Esophagus muscularis mucosa (tissue), 4 donors: Measurements from ENCODE around the gene OGDH. TPM values are rescaled to one million over a fixed set of nuclear protein-coding genes. Genes with fewer than 3 reads are reported as not detected.

Experiments
- DNase-seq: peaks from one replicate; pipeline ENCODE4 v3.0.0-alpha.2; 2017; ENCODE audit errors: extremely low spot score
- H3K27ac ChIP-seq, 4 donors: fragments of 200-600 bp; sonication (generic); replicated peaks in 1 of 4; 1 replicate in 3 of 4; 2 replicates in 1 of 4; pipeline ENCODE4 v1.5.1; 2016 to 2019; ENCODE audit warnings: mild to moderate bottlenecking in 1 of 4
- H3K27me3 ChIP-seq, 4 donors: fragments of 200-600 bp; sonication (generic); one replicate each; pipeline versions ENCODE4 v1.5.1 to v1.6.0; 2016 to 2019
- H3K36me3 ChIP-seq, 4 donors: fragments of 200-600 bp; sonication (generic); one replicate each; pipeline ENCODE4 v1.5.1; 2016 to 2019
- H3K4me1 ChIP-seq, 4 donors: fragments of 200-600 bp; sonication (generic); one replicate each; pipeline ENCODE4 v1.5.1; 2016 to 2019
- H3K4me3 ChIP-seq, 4 donors: fragments of 200-600 bp; sonication (generic); 1 replicate in 2 of 4; 2 replicates in 2 of 4; pipeline ENCODE4 v1.5.1; 2016 to 2019; ENCODE audit warnings: mild to moderate bottlenecking in 4 of 4, moderate library complexity in 1 of 4
- H3K9me3 ChIP-seq, 4 donors: fragments of 200-600 bp; sonication (generic); 1 replicate in 3 of 4; 2 replicates in 1 of 4; pipeline ENCODE4 v1.5.1; 2016 to 2019
- CTCF ChIP-seq, 3 experiments: fragments of 200-600 bp in 2 of 3; fragments of 450-650 bp in 1 of 3; sonication (generic) in 2 of 3; IDR thresholded peaks; one replicate each; pipeline ENCODE4 v1.5.1; 2017 to 2019; ENCODE audit warnings: antibody characterized with exemption in 3 of 3, mild to moderate bottlenecking in 2 of 3, moderate library complexity in 1 of 3
- EP300 ChIP-seq: sonication (generic); formaldehyde crosslinking; IDR thresholded peaks from one replicate; pipeline ENCODE4 v1.6.1; 2017; ENCODE audit warnings: antibody characterized with exemption
- POLR2A ChIP-seq: fragments of 450-650 bp; IDR thresholded peaks from one replicate; pipeline ENCODE4 v1.6.1; 2017; ENCODE audit warnings: antibody characterized with exemption, moderate library complexity, mild to moderate bottlenecking, low read depth
- POLR2AphosphoS5 ChIP-seq, 2 donors: sonication (generic); formaldehyde crosslinking; IDR thresholded peaks; one replicate each; pipeline ENCODE4 v1.6.1; 2017; ENCODE audit warnings: antibody characterized with exemption in 2 of 2
- WGBS: methylation state at CpG from one replicate; pipeline ENCODE4 v1.1.5; 2018; 5-methylcytosine and 5-hydroxymethylcytosine counted together
- intact Hi-C: fragments of 100-400 bp; cut with DNase I; formaldehyde crosslinking; loops from one replicate; pipeline ENCODE4 v1.15.1; 2023
- total RNA-seq, 4 donors: library from RNA; depleted of rRNA; stranded (reverse); fragments of >200 nt; gene quantifications; one replicate each; pipeline versions ENCODE4 v1.1.0 to v1.2.1, GENCODE V29; 2016

Gene OGDH
- total RNA-seq, 4 donors from 2014 or later: 135 to 184 (median 145) TPM

- no peak for TF ChIP-seq EP300
- no peak for TF ChIP-seq POLR2AphosphoS5 (IDR thresholded peaks at IDR 0.05)
- no peak for TF ChIP-seq POLR2A
- TF ChIP-seq CTCF (IDR thresholded peaks at IDR 0.05): no peak
- DNase-seq: no peak
- peaks cover 56 to 82% (median 78%) of the 10 kb centered on the region in 4 donors for H3K36me3 ChIP-seq
- no peak overlapping the region for H3K4me3 ChIP-seq
- peaks cover 4 to 17% (median 11%) of the 10 kb centered on the region in 4 donors for H3K4me1 ChIP-seq
- intact Hi-C loops: loop anchor here (2.0 to 5.0 kb wide), 2 partner anchors 75 to 324 kb away; partner anchors contain the start of gene NUDCD3
- peak overlapping the region in 2 of 4 donors; percentile 19 to 34 for H3K27ac ChIP-seq
- H3K27me3 ChIP-seq: no peaks in the 10 kb centered on the region
- 82% methylated on average over 11 of the region's 16 CpGs for WGBS
- H3K9me3 ChIP-seq: no peaks in the 10 kb centered on the region
These were observed 40.5 kb upstream of the OGDH start for GRCh38 chr7:44565795-44566559.

DNA sequence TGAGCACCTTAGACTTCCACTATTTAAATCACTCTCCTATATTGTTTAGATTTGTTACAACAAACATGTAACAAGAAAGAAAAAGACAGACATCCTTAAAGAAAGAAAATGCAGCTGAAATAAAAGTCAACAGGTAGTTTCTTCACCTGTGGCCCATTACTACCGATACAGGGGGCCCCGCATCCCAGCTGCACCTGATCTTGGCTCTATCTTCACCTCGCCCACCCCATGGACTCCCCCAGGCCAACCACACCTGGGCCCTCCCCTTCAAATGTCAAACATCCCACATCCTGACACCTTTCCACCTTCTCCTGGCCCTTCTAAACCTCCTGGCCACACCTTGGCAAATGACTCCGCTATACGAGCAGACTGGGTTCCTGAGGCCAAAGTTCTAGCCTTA, 39.7 kb upstream of the OGDH start:
- no peak for DNase-seq
- intact Hi-C loops: loop anchor here (5.0 kb wide), 1 partner anchor 324 kb away; no protein-coding TSS in a partner anchor
- WGBS: 91% methylated on average over 5 of the region's 5 CpGs

GRCh38 chr7:44567884-44568283, 38.5 kb upstream of the OGDH start:
- WGBS: 95% methylated on average over 6 of the region's 6 CpGs

More for the DNA sequence above, 39.7 kb upstream of the OGDH start:
- Histone ChIP-seq H3K9me3 (no peaks in the 10 kb centered on the region), H3K36me3 (peaks cover 63 to 89% (median 85%) of the 10 kb centered on the region in 4 donors), H3K27me3 (no peaks in the 10 kb centered on the region), H3K4me1 (peaks cover 4 to 19% (median 11%) of the 10 kb centered on the region in 4 donors), H3K4me3 (no peak overlapping the region), H3K27ac (no peak overlapping the region)
- TF ChIP-seq POLR2A (no peak), CTCF (IDR thresholded peaks at IDR 0.05) (no peak), EP300 (no peak), POLR2AphosphoS5 (IDR thresholded peaks at IDR 0.05) (no peak)

DNA sequence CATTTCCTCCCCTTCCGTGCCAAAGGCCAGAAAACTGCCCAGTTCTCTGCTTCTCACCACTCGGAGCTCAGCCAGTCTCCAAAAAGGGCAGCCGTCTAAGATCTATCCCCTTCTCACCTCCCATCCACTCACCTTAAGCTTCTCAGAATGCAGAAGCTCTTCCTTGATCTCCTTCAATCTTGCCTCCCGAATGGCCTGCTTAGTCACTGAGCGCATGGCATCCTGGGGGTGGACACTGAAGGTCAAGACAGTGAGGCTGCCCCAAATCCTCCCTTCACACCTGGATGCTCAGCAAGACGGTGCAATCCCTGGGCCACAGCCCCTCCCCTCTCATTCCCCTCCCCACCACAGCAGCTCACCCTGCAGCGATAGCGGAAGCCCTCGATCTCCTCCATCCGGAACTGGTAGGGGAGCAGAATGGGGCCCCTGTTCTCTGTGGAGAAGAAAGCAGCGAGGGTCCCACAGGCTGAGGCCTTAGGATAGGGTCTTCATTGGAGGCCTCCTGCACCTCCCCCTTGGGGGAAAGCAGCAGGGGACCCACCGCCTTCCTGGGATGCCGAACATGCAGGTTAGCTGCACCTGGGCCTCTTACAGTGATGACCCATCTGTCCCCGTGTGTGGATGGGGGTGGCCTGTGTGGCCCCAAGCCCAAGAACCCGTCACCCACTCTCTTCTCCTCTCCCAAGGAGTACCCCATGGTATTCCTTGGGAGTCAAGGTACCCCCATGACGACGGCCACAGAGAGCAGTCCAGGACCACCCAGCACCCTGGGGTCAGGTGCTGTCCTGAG, 37.5 kb upstream of the OGDH start:
- TF ChIP-seq POLR2AphosphoS5 (IDR thresholded peaks at IDR 0.05) (no peak), CTCF (IDR thresholded peaks at IDR 0.05) (no peak), EP300 (no peak), POLR2A (no peak)
- peaks cover 13 to 30% (median 20%) of the 10 kb centered on the region in 4 donors for H3K4me1 ChIP-seq
- WGBS: 90% methylated on average over 10 of the region's 17 CpGs
- H3K9me3 ChIP-seq: no peaks in the 10 kb centered on the region
- DNase-seq: no peak
- H3K27me3 ChIP-seq: no peaks in the 10 kb centered on the region
- no peak overlapping the region for H3K27ac ChIP-seq
- H3K36me3 ChIP-seq: peaks cover 69 to 89% (median 87%) of the 10 kb centered on the region in 4 donors
- H3K4me3 ChIP-seq: no peak overlapping the region
- intact Hi-C loops: loop anchor here (5.0 kb wide), 1 partner anchor 327 kb away; no protein-coding TSS in a partner anchor

More at GRCh38 chr7:44567884-44568283, 38.5 kb upstream of the OGDH start:
- intact Hi-C loops: loop anchor here (5.0 kb wide), 1 partner anchor 326 kb away; no protein-coding TSS in a partner anchor
- peaks cover 69 to 100% (median 96%) of the 10 kb centered on the region in 4 donors for H3K36me3 ChIP-seq
- H3K27ac ChIP-seq: no peak overlapping the region
- TF ChIP-seq POLR2AphosphoS5 (IDR thresholded peaks at IDR 0.05) (no peak), CTCF (IDR thresholded peaks at IDR 0.05) (no peak), POLR2A (no peak), EP300 (no peak)
- peaks cover 9 to 25% (median 17%) of the 10 kb centered on the region in 4 donors for H3K4me1 ChIP-seq
- H3K4me3 ChIP-seq: no peak overlapping the region
- H3K9me3 ChIP-seq: no peaks in the 10 kb centered on the region
- H3K27me3 ChIP-seq: no peaks in the 10 kb centered on the region
- DNase-seq: no peak
